H1 (cell line): ENCODE results near the gene MRPL22. TPM values are rescaled to one million over a fixed set of nuclear protein-coding genes. Genes with fewer than 3 reads are reported as not detected.
"Not testable (repeated sequence)": the region's sequence is repeated elsewhere in the genome, so short reads cannot be mapped to it uniquely, and the experiment has no call there.

Experiments used
- CTCF ChIA-PET: fragments of 300-600 bp; sonication (Branson Sonifier 250); formaldehyde crosslinking; loops from one replicate; lab custom pipeline; 2021; ENCODE audit not compliant: partially characterized antibody; lab: Charles Lee
- POLR2A ChIA-PET: fragments of 300-600 bp; sonication (Branson Sonifier 250); formaldehyde crosslinking; loops from one replicate; lab custom pipeline; 2021; ENCODE audit warnings: inconsistent platforms; ENCODE audit not compliant: partially characterized antibody; lab: Charles Lee
- DNase-seq, 2 experiments: peaks; one replicate each; pipeline versions ENCODE4 v3.0.0 to v3.0.0-alpha.2; 2010 to 2022; ENCODE audit warnings: low spot score in 2 of 2, low read depth in 1 of 2, mixed read lengths in 1 of 2
- FAIRE-seq: peaks from 2 replicates; lab custom pipeline; 2011; peaks lifted over from hg19 to GRCh38; lab: Jason Lieb, UNC
- H2AFZ ChIP-seq: 2 replicates; pipeline ENCODE4 v1.8.1; 2012; ENCODE audit warnings: low read length, inconsistent platforms
- H2AK5ac ChIP-seq: 2 replicates; pipeline ENCODE4 v1.6.1; 2013; ENCODE audit warnings: low read depth, low read length
- H2BK120ac ChIP-seq: replicated peaks from 2 replicates; pipeline ENCODE3; 2013; ENCODE audit warnings: low read depth, low read length, inconsistent platforms
- H2BK12ac ChIP-seq: 2 replicates; pipeline ENCODE4 v1.6.1; 2013; ENCODE audit warnings: low read depth, low read length
- H2BK15ac ChIP-seq: 2 replicates; pipeline ENCODE4 v1.6.1; 2013; ENCODE audit warnings: low read length
- H2BK20ac ChIP-seq: 2 replicates; pipeline ENCODE4 v1.6.1; 2013; ENCODE audit warnings: low read length
- H2BK5ac ChIP-seq: 2 replicates; pipeline ENCODE4 v1.6.1; 2013; ENCODE audit warnings: low read depth, low read length
- H3K14ac ChIP-seq: 2 replicates; pipeline ENCODE4 v1.6.1; 2013; ENCODE audit warnings: inconsistent platforms; ENCODE audit not compliant: insufficient read length
- H3K18ac ChIP-seq: 2 replicates; pipeline ENCODE4 v1.6.1; 2013; ENCODE audit warnings: low read length; ENCODE audit errors: extremely low read depth
- H3K23ac ChIP-seq: 2 replicates; pipeline ENCODE4 v1.6.1; 2013; ENCODE audit warnings: inconsistent platforms; ENCODE audit not compliant: insufficient read length
- H3K23me2 ChIP-seq: 2 replicates; pipeline ENCODE4 v1.6.1; 2013; ENCODE audit warnings: low read depth, low read length
- H3K27ac ChIP-seq: 2 replicates; pipeline ENCODE4 v1.6.1; 2011; ENCODE audit warnings: low read depth, low read length, inconsistent platforms
- H3K27me3 ChIP-seq, 4 experiments: replicated peaks in 1 of 4; 1 replicate in 1 of 4; 2 replicates in 3 of 4; pipeline versions ENCODE4 v1.6.1 to v1.8.1; 2011 to 2013; ENCODE audit warnings: low read length in 3 of 4, mild to moderate bottlenecking in 3 of 4, inconsistent platforms in 2 of 4, mixed read lengths in 2 of 4, moderate library complexity in 1 of 4; ENCODE audit not compliant: control insufficient read depth in 3 of 4, insufficient read depth in 3 of 4; ENCODE audit errors: extremely low read depth in 1 of 4
- H3K36me3 ChIP-seq, 4 experiments: 2 replicates each; pipeline versions ENCODE4 v1.6.1 to v1.8.1; 2011 to 2013; ENCODE audit warnings: mild to moderate bottlenecking in 4 of 4, low read length in 3 of 4, moderate library complexity in 2 of 4, control low read depth in 1 of 4, inconsistent platforms in 1 of 4; ENCODE audit not compliant: insufficient read depth in 4 of 4, control insufficient read depth in 2 of 4
- H3K4ac ChIP-seq: replicated peaks from 2 replicates; pipeline ENCODE3; 2013; ENCODE audit warnings: low read length, low read depth, mixed read lengths, inconsistent platforms; ENCODE audit not compliant: insufficient read length
- H3K4me1 ChIP-seq, 4 experiments: replicated peaks in 1 of 4; 1 replicate in 1 of 4; 2 replicates in 3 of 4; pipeline versions ENCODE4 v1.6.1 to v1.8.1; 2011 to 2013; ENCODE audit warnings: low read length in 3 of 4, inconsistent platforms in 2 of 4, mixed read lengths in 1 of 4; ENCODE audit not compliant: insufficient read depth in 4 of 4, control insufficient read depth in 3 of 4
- H3K4me2 ChIP-seq, 2 experiments: 2 replicates each; pipeline versions ENCODE4 v1.6.1 to v1.8.1; 2011 to 2013; ENCODE audit warnings: low read depth in 2 of 2, low read length in 2 of 2, control low read depth in 1 of 2, inconsistent platforms in 1 of 2, mild to moderate bottlenecking in 1 of 2; ENCODE audit not compliant: insufficient read depth in 1 of 2
- H3K4me3 ChIP-seq, 4 experiments: fragments of 200-600, 300-600 bp in 1 of 4; sonication (generic), shearing (Covaris generic), sonication (Bioruptor Twin) in 1 of 4; 2 replicates each; pipeline versions ENCODE4 v1.5.1 to v1.8.1; 2011 to 2016; ENCODE audit warnings: low read length in 4 of 4, low read depth in 3 of 4, control low read depth in 2 of 4, inconsistent platforms in 2 of 4, mild to moderate bottlenecking in 2 of 4, mixed read lengths in 1 of 4, moderate library complexity in 1 of 4; ENCODE audit not compliant: insufficient read depth in 2 of 4; ENCODE audit errors: extremely low read depth in 1 of 4
- H3K56ac ChIP-seq: replicated peaks from 2 replicates; pipeline ENCODE3; 2013; ENCODE audit warnings: low read depth, mild to moderate bottlenecking, mixed read lengths, low read length, inconsistent platforms; ENCODE audit not compliant: insufficient read length
- H3K79me1 ChIP-seq: 2 replicates; pipeline ENCODE4 v1.6.1; 2013; ENCODE audit warnings: low read depth, low read length, control low read depth
- H3K79me2 ChIP-seq, 2 experiments: 2 replicates each; pipeline versions ENCODE4 v1.6.1 to v1.8.1; 2012 to 2013; ENCODE audit warnings: low read length in 2 of 2, mild to moderate bottlenecking in 2 of 2, inconsistent platforms in 1 of 2; ENCODE audit not compliant: insufficient read depth in 2 of 2, control insufficient read depth in 1 of 2
- H3K9ac ChIP-seq, 4 experiments: replicated peaks in 1 of 4; 1 replicate in 1 of 4; 2 replicates in 3 of 4; pipeline versions ENCODE4 v1.6.1 to v1.8.1; 2011 to 2013; ENCODE audit warnings: low read depth in 3 of 4, low read length in 3 of 4, control low read depth in 2 of 4, mild to moderate bottlenecking in 2 of 4, moderate library complexity in 2 of 4, inconsistent platforms in 1 of 4; ENCODE audit errors: extremely low read depth in 1 of 4
- H3K9me3 ChIP-seq, 2 experiments: 2 replicates each; pipeline versions ENCODE4 v1.6.1 to v1.8.1; 2012 to 2013; ENCODE audit warnings: mild to moderate bottlenecking in 2 of 2, moderate library complexity in 2 of 2, control low read depth in 1 of 2, inconsistent platforms in 1 of 2, low read depth in 1 of 2, low read length in 1 of 2, mixed read lengths in 1 of 2; ENCODE audit not compliant: insufficient read depth in 2 of 2
- H4K20me1 ChIP-seq, 2 experiments: replicated peaks in 1 of 2; 2 replicates each; pipeline versions ENCODE3 to v1.8.1; 2011 to 2013; ENCODE audit warnings: inconsistent platforms in 2 of 2, low read length in 2 of 2, mild to moderate bottlenecking in 1 of 2; ENCODE audit not compliant: insufficient read depth in 2 of 2, control insufficient read depth in 1 of 2
- H4K5ac ChIP-seq: 2 replicates; pipeline ENCODE4 v1.6.1; 2013; ENCODE audit warnings: low read length, low read depth, mixed read lengths, inconsistent platforms; ENCODE audit not compliant: insufficient read length
- H4K8ac ChIP-seq: 2 replicates; pipeline ENCODE4 v1.8.0; 2013; ENCODE audit warnings: mild to moderate bottlenecking, moderate library complexity, low read length, inconsistent platforms; ENCODE audit not compliant: insufficient read depth; ENCODE audit errors: extremely low read depth
- H4K91ac ChIP-seq: replicated peaks from 2 replicates; pipeline ENCODE3; 2013; ENCODE audit warnings: low read length, mixed read lengths, inconsistent platforms; ENCODE audit not compliant: insufficient read length
- KDM5A ChIP-seq: fragments of 200-600 bp; IDR thresholded peaks from 2 replicates; pipeline ENCODE4 v1.7.1; 2012; ENCODE audit warnings: mild to moderate bottlenecking, low read length, inconsistent platforms, mixed read lengths
- SIX5 ChIP-seq: IDR thresholded peaks from 2 replicates; pipeline ENCODE4 v1.6.1; 2011; ENCODE audit warnings: mild to moderate bottlenecking, low read depth, low read length
- WGBS, 2 experiments: shearing (Covaris generic) in 1 of 2; methylation state at CpG; one replicate each; pipeline versions ENCODE4 v1.1.6 to v1.1.7; 2013 to 2015; ENCODE audit warnings: low lambda C conversion rate in 2 of 2, mixed read lengths in 2 of 2, inconsistent platforms in 1 of 2, low coverage in 1 of 2, missing lambda C conversion rate in 1 of 2; ENCODE audit not compliant: insufficient replicate concordance in 2 of 2, insufficient coverage in 1 of 2, insufficient read length in 1 of 2; ENCODE audit errors: extremely low coverage in 1 of 2, missing lambda C conversion rate in 1 of 2; 5-methylcytosine and 5-hydroxymethylcytosine counted together
- polyA plus RNA-seq, 7 experiments: library from polyadenylated mRNA; depleted of rRNA in 3 of 7; stranded (reverse) in 5 of 7; unstranded in 2 of 7; fragments of >200 nt in 5 of 7; fragments of 200-250 nt in 2 of 7; gene quantifications; 1 replicate in 5 of 7; 2 replicates in 1 of 7; 4 replicates in 1 of 7; pipeline versions ENCODE4 v1.2.1 to v1.2.3, GENCODE V29; 2011 to 2013; ENCODE audit warnings: missing spikeins in 2 of 7, mixed read lengths in 2 of 7
- total RNA-seq: library from RNA; stranded (reverse); fragmentation: NEBNext Ultra II Directional; extraction: Animal tissue kit (Norgen Biotek cat#: 25700); gene quantifications from 2 replicates; pipeline ENCODE4 v1.2.1, GENCODE V29; 2021

MRPL22 gene
- total and polyA plus RNA-seq, 2 of the 8 experiments (the other 6 are each of a cell fraction or from before 2014, with no cell fraction given) = 46.8 to 65.6 TPM

DNA sequence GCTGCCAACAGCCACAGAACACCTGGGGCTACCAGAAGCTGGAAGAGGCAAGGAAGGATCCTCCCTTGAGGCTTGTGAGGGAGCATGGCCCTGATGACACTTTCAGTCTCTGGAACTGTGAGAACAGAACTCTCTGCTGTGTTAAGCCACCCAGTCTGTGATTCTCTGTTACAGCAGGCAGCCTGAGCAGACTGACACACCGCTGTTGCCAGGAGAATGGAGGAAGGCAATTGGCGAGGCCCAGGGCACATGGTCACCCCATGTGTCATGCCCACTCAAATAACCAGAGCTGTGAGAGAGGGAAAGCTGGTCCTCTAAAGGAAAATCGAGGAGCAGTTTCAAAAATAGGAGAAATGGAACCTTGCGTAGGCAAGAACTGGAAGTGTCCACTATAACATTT, 60.6 kb downstream of the MRPL22 start (continued):
- TF ChIP-seq KDM5A (no peak), SIX5 (no peak)

- H2BK12ac ChIP-seq, H3K4me1 ChIP-seq, H2AK5ac ChIP-seq, H2BK20ac ChIP-seq, H3K79me1 ChIP-seq, POLR2A ChIA-PET, H3K27me3 ChIP-seq, FAIRE-seq, H4K91ac ChIP-seq, H2BK120ac ChIP-seq, H3K23ac ChIP-seq, H3K9ac ChIP-seq, H3K4me3 ChIP-seq, H3K4ac ChIP-seq, H3K18ac ChIP-seq, H2BK15ac ChIP-seq, H3K56ac ChIP-seq, H4K8ac ChIP-seq, H2BK5ac ChIP-seq, H4K20me1 ChIP-seq, H3K36me3 ChIP-seq, DNase-seq, H3K79me2 ChIP-seq, H3K27ac ChIP-seq, H4K5ac ChIP-seq, H3K9me3 ChIP-seq, H3K23me2 ChIP-seq, H3K4me2 ChIP-seq, H2AFZ ChIP-seq, H3K14ac ChIP-seq: not testable (repeated sequence)
- WGBS, 2 experiments = 94% methylated on average over 4 of the region's 4 CpGs; no CpG with 5 or more reads in 1 of the 2 experiments
- CTCF ChIA-PET = interaction anchor here (0.5 to 25.5 kb wide), 5 partner anchors 16 to 346 kb away, joined by 3 to 471 read pairs (median 4); no protein-coding TSS in a partner anchor
Measured at GRCh38 chr5:155002722-155003121, 61.8 kb downstream of the MRPL22 start.
